GM19455 (cell line): ENCODE data around the gene KLHL34.

Experiments used
- ATAC-seq: cut with Tn5 transposase; IDR thresholded peaks from one replicate; pipeline ENCODE4 v1.9.1; 2021; ENCODE audit not compliant: unreplicated experiment

The KLHL34 gene

GRCh38 chrX:21655901-21656586 is 2.1 kb downstream of the KLHL34 start:
- no peak for ATAC-seq

DNA sequence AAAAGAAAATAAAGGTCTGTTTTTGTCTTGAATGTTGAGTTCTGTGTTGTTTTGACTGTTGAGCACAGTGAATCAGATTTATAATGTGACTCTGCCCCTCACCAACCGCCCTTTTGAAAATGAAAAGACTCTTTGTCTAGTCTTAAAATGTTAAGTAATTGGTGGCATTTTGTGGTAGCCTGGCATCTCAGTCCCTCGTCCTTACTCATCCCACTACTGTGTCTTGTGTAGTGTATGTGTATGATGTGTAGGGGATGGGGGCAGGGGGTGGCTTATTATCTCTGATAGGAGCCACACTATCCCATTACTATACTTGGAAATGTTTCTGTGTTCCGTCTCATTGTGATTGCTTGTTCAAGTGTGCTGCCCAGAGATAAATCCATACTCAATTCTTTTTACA is 12.2 kb downstream of the KLHL34 start:
- no peak for ATAC-seq

- no peak for ATAC-seq
Observed at GRCh38 chrX:21645431-21645830, 12.7 kb downstream of the KLHL34 start.

- no peak for ATAC-seq
Observed at GRCh38 chrX:21639775-21640174, 18.4 kb downstream of the KLHL34 start.

DNA sequence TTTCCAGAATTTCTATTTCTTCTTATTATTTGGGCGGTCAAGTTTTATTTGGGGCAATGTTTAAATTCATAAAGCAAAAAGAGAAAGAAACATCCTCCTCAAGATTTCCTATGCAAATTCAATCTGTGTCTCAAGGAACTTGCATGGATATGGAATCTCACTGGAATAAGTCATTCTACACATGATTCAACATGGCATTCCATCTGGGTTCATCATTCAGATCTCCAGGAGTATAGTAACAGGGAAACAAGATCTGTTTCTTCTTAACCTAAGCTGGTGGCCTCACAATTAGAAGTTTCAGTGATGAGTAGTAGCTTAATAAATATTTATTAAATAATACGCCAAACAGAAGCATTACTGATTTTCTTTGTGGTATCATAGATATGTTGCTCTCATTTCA is 19.8 kb downstream of the KLHL34 start:
- ATAC-seq, result no peak

GRCh38 chrX:21632027-21632426 is 26.1 kb downstream of the KLHL34 start:
- no peak for ATAC-seq

- ATAC-seq, result no peak
Observed at GRCh38 chrX:21623778-21624501, 34.2 kb downstream of the KLHL34 start.

GRCh38 chrX:21620234-21620633 is 37.9 kb downstream of the KLHL34 start:
- ATAC-seq, result no peak

DNA sequence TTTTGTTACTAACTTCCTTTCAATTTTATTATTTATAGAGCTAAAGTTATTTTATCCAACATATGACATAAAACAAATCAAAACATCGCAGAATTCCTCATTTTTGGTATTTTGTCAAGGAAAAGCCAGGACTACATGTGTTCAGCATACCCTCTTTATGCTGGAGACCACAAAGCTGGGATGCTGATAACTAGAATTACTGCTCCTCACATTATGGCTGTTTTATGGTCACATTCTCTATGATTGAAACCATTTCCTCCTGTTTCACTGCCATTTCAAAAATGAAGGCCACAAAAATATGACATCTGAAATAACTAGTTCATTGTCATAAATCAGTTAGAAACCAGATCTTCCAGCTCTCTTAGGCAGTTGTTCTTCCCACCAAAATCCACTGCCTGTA is 41.7 kb downstream of the KLHL34 start:
- no peak for ATAC-seq

- no peak for ATAC-seq
Observed at GRCh38 chrX:21612154-21612553, 46.0 kb downstream of the KLHL34 start.

- ATAC-seq, result no peak
Observed at GRCh38 chrX:21610168-21610567, 48.0 kb downstream of the KLHL34 start.

DNA sequence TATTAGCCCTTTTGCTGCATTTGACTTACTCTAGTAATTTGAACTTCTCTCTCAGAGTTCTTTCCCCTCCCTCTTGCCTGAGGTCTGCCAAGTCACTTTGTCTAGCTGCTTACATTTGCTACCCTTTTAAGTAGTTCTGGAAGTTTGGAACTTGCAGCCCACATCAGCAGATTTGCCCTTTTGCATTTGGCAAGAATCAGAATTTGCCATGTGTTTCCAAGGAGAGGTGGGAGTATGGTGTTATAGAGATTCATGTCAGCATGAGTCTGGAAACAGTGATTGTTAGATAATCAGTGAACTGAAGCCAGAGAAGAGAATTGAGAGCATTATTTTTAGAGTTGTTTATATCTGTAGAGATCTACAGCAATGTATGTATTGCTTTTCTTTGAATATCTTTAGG is 52.1 kb downstream of the KLHL34 start:
- ATAC-seq, result no peak
